HepG2 (cell line): Measurements from ENCODE around the gene YIPF4. TPM values are rescaled to one million over a fixed set of nuclear protein-coding genes. Genes with fewer than 3 reads are reported as not detected.

ENCODE experiments used
- AHDC1 ChIP-seq: sonication (generic); formaldehyde crosslinking; IDR thresholded peaks from 2 replicates; pipeline ENCODE4 v1.5.1; 2020; ENCODE audit warnings: mild to moderate bottlenecking, missing genetic modification reagents, borderline replicate concordance
- CREB1 ChIP-seq, 2 experiments: fragments of 450-650 bp in 1 of 2; IDR thresholded peaks; 2 replicates each; pipeline ENCODE4 v1.6.1; 2016 to 2017; ENCODE audit warnings: control low read depth in 1 of 2, mild to moderate bottlenecking in 1 of 2, missing compliant biosample characterization in 1 of 2, missing genetic modification characterization in 1 of 2
- FOXO4 ChIP-seq: sonication (generic); formaldehyde crosslinking; conservative IDR thresholded peaks from 2 replicates; pipeline ENCODE4 v1.8.1; 2023; ENCODE audit warnings: missing genetic modification reagents
- KDM6A ChIP-seq: IDR thresholded peaks from 2 replicates; pipeline ENCODE4 v1.6.1; 2016; ENCODE audit warnings: low read depth
- LCORL ChIP-seq, 2 experiments: fragments of 450-650 bp in 1 of 2; sonication (generic) in 1 of 2; formaldehyde crosslinking in 1 of 2; IDR thresholded peaks; 2 replicates each; pipeline versions ENCODE4 v1.5.0 to v1.6.1; 2017 to 2020; ENCODE audit warnings: antibody characterized with exemption in 1 of 2, missing genetic modification reagents in 1 of 2
- MXI1 ChIP-seq: IDR thresholded peaks from 3 replicates; pipeline ENCODE4 v1.6.1; 2012; ENCODE audit warnings: low read depth, low read length, inconsistent platforms, borderline replicate concordance
- NFKBIZ ChIP-seq: IDR thresholded peaks from 2 replicates; pipeline ENCODE4 v1.6.1; 2018; ENCODE audit warnings: missing genetic modification reagents, missing compliant biosample characterization
- RARA ChIP-seq: IDR thresholded peaks from 2 replicates; pipeline ENCODE4 v1.6.1; 2016; ENCODE audit warnings: missing genetic modification reagents, missing compliant biosample characterization
- SMAD3 ChIP-seq: sonication (generic); formaldehyde crosslinking; IDR thresholded peaks from 2 replicates; pipeline ENCODE4 v1.4.0; 2020; ENCODE audit warnings: missing genetic modification reagents
- SRY ChIP-seq: sonication (generic); formaldehyde crosslinking; IDR thresholded peaks from 2 replicates; pipeline ENCODE4 v1.8.0; 2022; ENCODE audit warnings: mild to moderate bottlenecking, missing genetic modification reagents
- ZFP36L2 ChIP-seq: sonication (generic); formaldehyde crosslinking; IDR thresholded peaks from 2 replicates; pipeline ENCODE4 v1.4.0; 2020; ENCODE audit warnings: missing genetic modification reagents
- ZNF275 ChIP-seq: sonication (generic); formaldehyde crosslinking; IDR thresholded peaks from 2 replicates; pipeline ENCODE4 v1.8.0; 2022; ENCODE audit warnings: missing genetic modification reagents, mild to moderate bottlenecking, inconsistent platforms, borderline replicate concordance
- ZNF354B ChIP-seq: sonication (generic); formaldehyde crosslinking; IDR thresholded peaks from 2 replicates; pipeline ENCODE4 v1.8.0; 2022; ENCODE audit warnings: mild to moderate bottlenecking, missing genetic modification reagents
- ZNF639 ChIP-seq: conservative IDR thresholded peaks from 2 replicates; pipeline ENCODE4 v1.6.1; 2018; ENCODE audit warnings: missing genetic modification reagents
- ZNF770 ChIP-seq: sonication (generic); formaldehyde crosslinking; IDR thresholded peaks from 2 replicates; pipeline ENCODE4 v1.5.0; 2020; ENCODE audit warnings: mild to moderate bottlenecking, missing genetic modification reagents
- ZNF781 ChIP-seq: sonication (generic); formaldehyde crosslinking; IDR thresholded peaks from 2 replicates; pipeline ENCODE4 v1.5.1; 2020; ENCODE audit warnings: borderline replicate concordance, mild to moderate bottlenecking, missing genetic modification reagents; ENCODE audit errors: not compliant biosample characterization
- polyA plus RNA-seq, 8 experiments: library from polyadenylated mRNA; depleted of rRNA in 3 of 8; stranded (reverse) in 7 of 8; unstranded in 1 of 8; fragments of >200 nt; fragmentation: Illumina TruSeq in 4 of 8; extraction: Trizol in 4 of 8; gene quantifications; 2 replicates each; pipeline versions ENCODE4 v1.2.1 to v1.2.3, GENCODE V29; 2011 to 2016; ENCODE audit warnings: low read depth in 4 of 8, missing spikeins in 1 of 8, mixed read lengths in 1 of 8; ENCODE audit not compliant: insufficient read depth in 1 of 8
- total RNA-seq, 5 experiments: library from RNA; depleted of rRNA; stranded (reverse); fragments of >200 nt; fragmentation: Illumina TruSeq; extraction: Trizol; gene quantifications; 2 replicates each; pipeline ENCODE4 v1.2.3, GENCODE V29; 2016; ENCODE audit warnings: low read depth in 1 of 5

Gene YIPF4
- total and polyA plus RNA-seq, 2 of the 13 experiments (the other 11 are each of a cell fraction or from before 2014, with no cell fraction given) = 19.0 to 43.9 TPM

- TF ChIP-seq SRY (CRISPR knock-in tag) = no peak
- 0 out of 2 replicates have a peak, but pooled peaks have one; percentile 28 for TF ChIP-seq CREB1 (IDR thresholded peaks at IDR 0.05)
- peak; percentile 56; the same call in 1 of the 2 replicates for TF ChIP-seq CREB1 (CRISPR knock-in tag; IDR thresholded peaks at IDR 0.05)
- no peak for TF ChIP-seq FOXO4 (CRISPR knock-in tag)
- no peak for TF ChIP-seq ZNF770 (CRISPR knock-in tag)
- TF ChIP-seq MXI1 = no peak
- TF ChIP-seq ZNF275 (CRISPR knock-in tag) = no peak
- TF ChIP-seq AHDC1 (CRISPR knock-in tag) = peak; percentile 66; the same call in 1 of the 2 replicates
- no peak for TF ChIP-seq ZNF639
- no peak for TF ChIP-seq ZNF354B (CRISPR knock-in tag)
- peak; percentile 71; the same call in 1 of the 2 replicates for TF ChIP-seq SMAD3 (CRISPR knock-in tag)
- TF ChIP-seq ZFP36L2 (CRISPR knock-in tag) = no peak
- no peak for TF ChIP-seq KDM6A
- TF ChIP-seq ZNF781 (CRISPR knock-in tag) = no peak
- no peak for TF ChIP-seq LCORL (IDR thresholded peaks at IDR 0.05)
- TF ChIP-seq LCORL (CRISPR knock-in tag; IDR thresholded peaks at IDR 0.05) = no peak; the same call in 1 of the 2 replicates
- TF ChIP-seq RARA (CRISPR knock-in tag) = peak; percentile 53
- 0 out of 2 replicates have a peak, but pooled peaks have one; percentile 41 for TF ChIP-seq NFKBIZ (CRISPR knock-in tag)
Measured at GRCh38 chr2:32289165-32289999, 11.7 kb downstream of the YIPF4 start (continued).
